ENCODE measurements around the gene RNF8.

DNA sequence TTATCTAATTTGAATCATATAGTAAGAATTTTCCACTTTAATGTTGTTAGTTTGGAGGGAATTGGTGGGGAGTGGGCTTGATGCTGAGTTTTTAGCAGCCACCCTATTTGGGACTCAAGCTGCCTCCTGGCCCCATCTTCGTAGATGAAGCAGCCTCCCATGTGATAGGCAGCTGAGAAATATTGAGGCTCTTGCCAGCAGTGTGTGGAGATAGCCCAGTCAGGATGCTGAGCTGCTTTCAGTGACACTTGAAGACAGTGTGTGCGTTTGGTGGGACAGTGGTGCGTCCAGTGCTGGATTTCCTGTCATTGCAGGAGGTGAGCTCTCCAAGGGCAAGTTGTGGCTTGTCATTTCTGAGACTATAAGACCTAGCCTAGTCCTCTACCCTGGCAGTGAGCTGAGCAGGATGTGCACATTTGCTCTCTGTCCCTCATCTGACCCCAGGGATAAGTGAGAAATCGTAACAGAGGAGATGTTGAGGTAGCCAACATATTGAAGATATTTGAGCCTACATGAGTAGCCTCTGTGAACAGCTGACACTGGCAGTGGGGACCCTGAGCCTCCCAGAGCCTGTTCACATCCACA, 47.9 kb upstream of the RNF8 start:
- TF ChIP-seq CTCF (conservative IDR thresholded peaks at IDR 0.05 in 1 of 2, IDR thresholded peaks at IDR 0.05 in 1 of 2; ENCODE audit: low read depth in 1 of 2, low read length in 2 of 2) (no peak), EZH2 (IDR thresholded peaks at IDR 0.05; ENCODE audit: low read length, missing control alignments) (no peak)

Data from fibroblast of lung (primary cell).